Peyer's patch (tissue), 4 donors: ENCODE measurements around the gene ADPRS. TPM values are rescaled to one million over a fixed set of nuclear protein-coding genes. Genes with fewer than 3 reads are reported as not detected.
A peak's percentile ranks its signal among the peaks of the same experiment; 100 is the strongest.

Source experiments
- DNase-seq, 3 donors: peaks; one replicate each; pipeline ENCODE4 v3.0.0-alpha.2; 2017 to 2019
- H3K27ac ChIP-seq, 4 donors: fragments of 200-600 bp; sonication (generic); one replicate each; pipeline ENCODE4 v1.5.1; 2016 to 2019
- H3K27me3 ChIP-seq, 2 donors: fragments of 200-600 bp; sonication (generic); one replicate each; pipeline ENCODE4 v1.5.1; 2019
- H3K36me3 ChIP-seq, 3 donors: fragments of 200-600 bp; sonication (generic); one replicate each; pipeline ENCODE4 v1.5.1; 2016 to 2019
- H3K4me1 ChIP-seq, 4 donors: fragments of 200-600 bp; sonication (generic); one replicate each; pipeline ENCODE4 v1.5.1; 2016 to 2019
- H3K4me3 ChIP-seq, 4 donors: fragments of 200-600 bp; sonication (generic); 1 replicate in 3 of 4; 2 replicates in 1 of 4; pipeline ENCODE4 v1.5.1; 2016 to 2019; ENCODE audit warnings: mild to moderate bottlenecking in 1 of 4
- H3K9me3 ChIP-seq, 4 donors: fragments of 200-600 bp; sonication (generic); one replicate each; pipeline ENCODE4 v1.5.1; 2016 to 2019; ENCODE audit warnings: mild to moderate bottlenecking in 1 of 4
- POLR2A ChIP-seq, 2 donors: fragments of 450-650 bp; IDR thresholded peaks; one replicate each; pipeline ENCODE4 v1.5.1; 2017; ENCODE audit warnings: antibody characterized with exemption in 2 of 2, mild to moderate bottlenecking in 2 of 2, moderate library complexity in 2 of 2
- total RNA-seq, 4 donors: library from RNA; depleted of rRNA; stranded (reverse); fragments of >200 nt; gene quantifications; one replicate each; pipeline ENCODE4 v1.1.0, GENCODE V29; 2016
- TF ChIP-seq, protein P1 (sequence below), 6 experiments: fragments of 450-650 bp in 4 of 6; fragments of 200-600 bp in 2 of 6; sonication (generic) in 1 of 6; IDR thresholded peaks; one replicate each; pipeline ENCODE4 v1.5.1; 2017 to 2019; ENCODE audit warnings: antibody characterized with exemption in 6 of 6, mild to moderate bottlenecking in 3 of 6, moderate library complexity in 1 of 6

The ADPRS gene
- total RNA-seq, 4 donors from 2014 or later, result 16.5 to 50.0 (median 30.8) TPM

DNA sequence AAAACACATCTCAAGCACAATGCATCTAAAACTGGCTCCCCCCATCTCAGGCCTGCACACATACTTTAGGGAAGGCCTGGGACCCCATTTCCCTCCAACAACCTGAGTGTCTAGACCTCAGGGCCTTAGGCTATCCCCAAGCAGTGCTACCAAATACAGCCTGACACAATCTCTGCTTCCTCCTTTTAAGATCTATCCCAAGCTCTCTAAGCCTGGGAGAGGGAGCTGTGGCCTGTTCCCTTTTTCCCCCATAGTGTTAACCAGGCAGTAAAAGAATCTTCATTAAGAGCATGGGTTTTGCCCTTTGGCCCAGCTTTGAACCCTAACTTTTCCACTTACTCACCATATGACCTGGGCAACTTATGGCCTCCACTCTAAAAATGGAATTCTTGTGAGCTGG lies 47.1 kb downstream of the ADPRS start:
- no peaks in the 10 kb centered on the region for H3K9me3 ChIP-seq
- DNase-seq, result no peak
- H3K4me3 ChIP-seq, result no peak overlapping the region
- TF ChIP-seq, protein P1, sequence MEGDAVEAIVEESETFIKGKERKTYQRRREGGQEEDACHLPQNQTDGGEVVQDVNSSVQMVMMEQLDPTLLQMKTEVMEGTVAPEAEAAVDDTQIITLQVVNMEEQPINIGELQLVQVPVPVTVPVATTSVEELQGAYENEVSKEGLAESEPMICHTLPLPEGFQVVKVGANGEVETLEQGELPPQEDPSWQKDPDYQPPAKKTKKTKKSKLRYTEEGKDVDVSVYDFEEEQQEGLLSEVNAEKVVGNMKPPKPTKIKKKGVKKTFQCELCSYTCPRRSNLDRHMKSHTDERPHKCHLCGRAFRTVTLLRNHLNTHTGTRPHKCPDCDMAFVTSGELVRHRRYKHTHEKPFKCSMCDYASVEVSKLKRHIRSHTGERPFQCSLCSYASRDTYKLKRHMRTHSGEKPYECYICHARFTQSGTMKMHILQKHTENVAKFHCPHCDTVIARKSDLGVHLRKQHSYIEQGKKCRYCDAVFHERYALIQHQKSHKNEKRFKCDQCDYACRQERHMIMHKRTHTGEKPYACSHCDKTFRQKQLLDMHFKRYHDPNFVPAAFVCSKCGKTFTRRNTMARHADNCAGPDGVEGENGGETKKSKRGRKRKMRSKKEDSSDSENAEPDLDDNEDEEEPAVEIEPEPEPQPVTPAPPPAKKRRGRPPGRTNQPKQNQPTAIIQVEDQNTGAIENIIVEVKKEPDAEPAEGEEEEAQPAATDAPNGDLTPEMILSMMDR (IDR thresholded peaks at IDR 0.05), result no peak
- no peak for TF ChIP-seq POLR2A (IDR thresholded peaks at IDR 0.05)
- H3K36me3 ChIP-seq, result peaks cover 0 to 43% (median 0%) of the 10 kb centered on the region in 3 donors
- H3K27me3 ChIP-seq, result no peaks in the 10 kb centered on the region
- peak overlapping the region in 1 of 4 donors; percentile 59 for H3K27ac ChIP-seq
- peaks cover 0 to 12% (median 0%) of the 10 kb centered on the region in 4 donors for H3K4me1 ChIP-seq

DNA sequence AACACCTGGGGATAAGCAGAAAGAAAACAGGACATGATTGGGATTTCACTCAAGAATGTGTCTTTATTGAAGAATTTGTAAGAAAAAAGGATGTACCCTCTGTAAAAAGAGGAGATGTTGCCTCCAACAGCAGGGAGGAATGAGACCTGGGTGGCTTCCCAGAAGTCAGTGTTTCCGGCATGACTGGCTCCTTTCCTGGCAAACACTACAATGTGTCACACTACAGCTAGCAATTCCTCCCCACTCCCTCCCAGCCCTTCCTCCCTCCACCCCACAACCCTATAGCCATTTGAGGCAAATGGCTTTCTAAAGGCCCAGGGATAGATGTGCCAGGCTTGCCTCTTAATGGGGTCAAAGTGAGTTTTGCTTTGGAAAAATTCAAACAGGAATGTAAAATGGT lies 47.8 kb downstream of the ADPRS start:
- peaks cover 0 to 43% (median 0%) of the 10 kb centered on the region in 3 donors for H3K36me3 ChIP-seq
- peak overlapping the region in 1 of 4 donors; percentile 59 for H3K27ac ChIP-seq

DNA sequence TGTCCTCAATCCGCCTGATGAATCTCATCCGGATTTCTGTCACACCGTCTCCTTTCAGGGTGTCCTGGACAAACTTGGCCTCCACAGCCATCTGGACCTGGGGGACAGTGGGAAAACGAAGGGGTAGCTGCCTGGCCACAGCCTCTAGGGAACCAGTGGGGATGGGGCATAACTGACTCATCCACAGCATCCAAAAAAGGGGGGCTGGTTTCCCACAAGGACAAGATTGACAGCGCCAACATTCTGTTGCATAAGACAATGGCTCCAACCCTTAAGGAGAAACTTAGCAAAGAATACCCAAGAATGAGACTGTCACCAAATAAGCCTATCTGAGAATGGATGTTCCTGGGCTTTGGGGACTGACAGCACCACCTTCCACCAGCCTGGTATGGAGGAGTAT lies 48.5 kb downstream of the ADPRS start:
- no peaks in the 10 kb centered on the region for H3K27me3 ChIP-seq
- peaks cover 0 to 43% (median 0%) of the 10 kb centered on the region in 3 donors for H3K36me3 ChIP-seq
- no peaks in the 10 kb centered on the region for H3K9me3 ChIP-seq
- no peak overlapping the region for H3K4me3 ChIP-seq
- TF ChIP-seq POLR2A (IDR thresholded peaks at IDR 0.05), result no peak
- TF ChIP-seq, protein P1 (IDR thresholded peaks at IDR 0.05), result no peak
- H3K4me1 ChIP-seq, result peaks cover 0 to 12% (median 0%) of the 10 kb centered on the region in 4 donors
- no peak for DNase-seq
- H3K27ac ChIP-seq, result peak overlapping the region in 1 of 4 donors; percentile 59

More for the DNA sequence above, 47.8 kb downstream of the ADPRS start:
- TF ChIP-seq, protein P1 (IDR thresholded peaks at IDR 0.05), result no peak
- no peak for TF ChIP-seq POLR2A (IDR thresholded peaks at IDR 0.05)
- no peaks in the 10 kb centered on the region for H3K27me3 ChIP-seq
- H3K4me1 ChIP-seq, result peaks cover 0 to 12% (median 0%) of the 10 kb centered on the region in 4 donors
- H3K4me3 ChIP-seq, result no peak overlapping the region
- no peaks in the 10 kb centered on the region for H3K9me3 ChIP-seq
- DNase-seq, result no peak

DNA sequence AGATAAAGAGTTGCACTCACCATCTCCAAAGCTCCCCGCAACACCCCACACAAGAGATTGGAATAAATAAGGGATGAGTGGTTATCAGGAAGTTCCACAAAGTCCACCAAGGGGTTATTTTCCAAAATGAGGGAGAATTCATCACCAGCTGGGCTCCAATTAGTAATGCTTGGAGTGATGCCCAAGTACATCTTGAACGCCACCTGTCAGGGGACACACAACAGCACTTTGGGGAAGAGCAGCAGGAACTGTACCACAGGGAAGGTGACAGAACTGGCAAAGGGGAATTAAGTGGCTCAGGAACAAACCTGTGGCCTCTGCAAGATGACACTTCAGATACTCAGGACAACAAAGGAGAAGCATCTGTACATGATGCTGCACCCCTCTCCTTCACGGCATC lies 49.1 kb downstream of the ADPRS start:
- TF ChIP-seq, protein P1 (IDR thresholded peaks at IDR 0.05), result no peak
- no peak for TF ChIP-seq POLR2A (IDR thresholded peaks at IDR 0.05)
- H3K4me3 ChIP-seq, result no peak overlapping the region
- H3K27me3 ChIP-seq, result no peaks in the 10 kb centered on the region
- H3K36me3 ChIP-seq, result peaks cover 0 to 43% (median 0%) of the 10 kb centered on the region in 3 donors
- peaks cover 0 to 12% (median 0%) of the 10 kb centered on the region in 4 donors for H3K4me1 ChIP-seq
- no peak for DNase-seq
- H3K9me3 ChIP-seq, result no peaks in the 10 kb centered on the region
- H3K27ac ChIP-seq, result no peak overlapping the region

DNA sequence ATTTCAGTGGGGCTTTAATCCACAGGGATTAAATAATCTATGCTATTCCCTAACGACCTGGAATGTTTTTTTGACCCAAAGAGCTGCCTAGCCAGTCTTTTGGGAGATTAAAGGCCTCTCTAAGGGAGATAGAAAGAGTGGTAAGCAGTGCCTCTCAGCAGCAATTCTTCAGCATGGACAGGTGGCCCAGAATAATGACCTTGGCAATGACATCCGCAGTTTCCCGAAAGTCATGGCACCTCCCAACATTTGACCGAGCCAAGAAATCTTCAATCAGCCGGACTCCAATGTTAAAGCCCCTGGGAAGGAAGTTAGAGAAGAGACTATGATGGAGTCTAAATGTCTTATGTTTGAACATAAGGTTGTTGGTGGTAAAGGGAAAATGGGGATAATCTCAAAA lies 50.8 kb downstream of the ADPRS start:
- H3K4me1 ChIP-seq, result peaks cover 0 to 7% (median 0%) of the 10 kb centered on the region in 4 donors
- no peak for DNase-seq
- H3K27ac ChIP-seq, result no peak overlapping the region
- TF ChIP-seq, protein P1 (IDR thresholded peaks at IDR 0.05), result no peak
- TF ChIP-seq POLR2A (IDR thresholded peaks at IDR 0.05), result no peak
- no peaks in the 10 kb centered on the region for H3K9me3 ChIP-seq
- no peaks in the 10 kb centered on the region for H3K27me3 ChIP-seq
- no peak overlapping the region for H3K4me3 ChIP-seq
- H3K36me3 ChIP-seq, result peaks cover 0 to 43% (median 0%) of the 10 kb centered on the region in 3 donors

DNA sequence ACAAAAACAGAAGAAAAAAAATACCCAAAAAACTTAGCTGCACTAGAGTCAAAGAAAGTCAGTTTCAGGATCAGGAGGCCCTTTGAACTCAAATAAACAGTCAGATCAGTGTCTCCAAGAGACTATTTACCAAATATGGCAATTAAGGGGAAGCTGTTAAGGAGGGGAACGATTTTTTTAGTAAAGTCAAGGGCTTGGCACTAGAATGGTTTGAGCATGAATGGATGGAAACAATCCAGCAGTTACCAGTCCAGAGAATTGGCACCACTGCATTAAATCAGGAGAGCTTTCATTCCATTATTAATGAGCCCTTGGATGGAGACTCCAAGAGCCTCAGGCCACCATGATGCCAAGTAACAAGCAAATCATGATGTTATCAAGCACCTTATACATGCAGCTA lies 53.4 kb downstream of the ADPRS start:
- TF ChIP-seq, protein P1 (IDR thresholded peaks at IDR 0.05), result no peak
- TF ChIP-seq POLR2A (IDR thresholded peaks at IDR 0.05), result no peak
- Histone ChIP-seq H3K4me3 (no peak overlapping the region), H3K27me3 (no peaks in the 10 kb centered on the region), H3K9me3 (no peaks in the 10 kb centered on the region), H3K27ac (no peak overlapping the region), H3K4me1 (no peaks in the 10 kb centered on the region), H3K36me3 (peaks cover 0 to 31% (median 0%) of the 10 kb centered on the region in 3 donors)
- DNase-seq, result no peak
